Keratinocyte (primary cell): Measurements from ENCODE around the gene R3HDM1.

Experiments
- EZH2 ChIP-seq: IDR thresholded peaks from one replicate; pipeline ENCODE4 v1.6.1; 2012; ENCODE audit warnings: inconsistent platforms, mild to moderate bottlenecking, low read length, moderate library complexity
- TF ChIP-seq, protein P1 (sequence below), 3 experiments: IDR thresholded peaks in 1 of 3; conservative IDR thresholded peaks in 1 of 3; optimal IDR thresholded peaks in 1 of 3; 2 replicates in 2 of 3; 3 replicates in 1 of 3; pipeline versions ENCODE3 to v1.5.1; 2011; ENCODE audit warnings: low read length in 3 of 3, mild to moderate bottlenecking in 3 of 3, moderate library complexity in 2 of 3, control low read depth in 1 of 3, inconsistent platforms in 1 of 3; ENCODE audit not compliant: insufficient read depth in 2 of 3; ENCODE audit errors: extremely low read depth in 1 of 3

DNA sequence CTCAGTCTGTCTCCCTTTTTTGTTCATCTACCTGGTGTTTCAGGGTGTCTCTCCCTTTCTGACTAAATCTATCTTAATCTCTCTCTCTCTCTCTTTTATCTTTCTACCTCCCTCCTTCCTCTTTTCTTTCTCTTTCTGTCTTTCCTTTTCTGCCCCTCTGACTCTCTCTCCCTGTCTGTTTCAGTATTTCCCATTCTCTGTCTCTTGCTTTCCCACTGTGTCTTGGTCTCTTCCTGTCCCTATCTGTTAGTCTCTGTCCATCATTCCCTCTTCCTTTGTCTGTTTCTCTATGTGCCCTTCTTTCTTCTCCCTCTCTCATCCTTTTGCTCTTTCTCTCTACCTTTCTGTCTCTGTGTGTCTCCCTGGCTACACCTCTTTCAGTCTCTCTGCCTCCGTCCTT is 56.7 kb downstream of the R3HDM1 start:
- TF ChIP-seq, protein P1, sequence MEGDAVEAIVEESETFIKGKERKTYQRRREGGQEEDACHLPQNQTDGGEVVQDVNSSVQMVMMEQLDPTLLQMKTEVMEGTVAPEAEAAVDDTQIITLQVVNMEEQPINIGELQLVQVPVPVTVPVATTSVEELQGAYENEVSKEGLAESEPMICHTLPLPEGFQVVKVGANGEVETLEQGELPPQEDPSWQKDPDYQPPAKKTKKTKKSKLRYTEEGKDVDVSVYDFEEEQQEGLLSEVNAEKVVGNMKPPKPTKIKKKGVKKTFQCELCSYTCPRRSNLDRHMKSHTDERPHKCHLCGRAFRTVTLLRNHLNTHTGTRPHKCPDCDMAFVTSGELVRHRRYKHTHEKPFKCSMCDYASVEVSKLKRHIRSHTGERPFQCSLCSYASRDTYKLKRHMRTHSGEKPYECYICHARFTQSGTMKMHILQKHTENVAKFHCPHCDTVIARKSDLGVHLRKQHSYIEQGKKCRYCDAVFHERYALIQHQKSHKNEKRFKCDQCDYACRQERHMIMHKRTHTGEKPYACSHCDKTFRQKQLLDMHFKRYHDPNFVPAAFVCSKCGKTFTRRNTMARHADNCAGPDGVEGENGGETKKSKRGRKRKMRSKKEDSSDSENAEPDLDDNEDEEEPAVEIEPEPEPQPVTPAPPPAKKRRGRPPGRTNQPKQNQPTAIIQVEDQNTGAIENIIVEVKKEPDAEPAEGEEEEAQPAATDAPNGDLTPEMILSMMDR (optimal IDR thresholded peaks at IDR 0.05 in 1 of 3, IDR thresholded peaks at IDR 0.05 in 1 of 3, conservative IDR thresholded peaks at IDR 0.05 in 1 of 3; ENCODE audit: extremely low read depth in 1 of 3, insufficient read depth in 2 of 3, low read length in 3 of 3): no peak
- TF ChIP-seq EZH2: no peak
